GM21367 (cell line): ENCODE results near the gene ORMDL3.
"Not testable (repeated sequence)": the region's sequence is repeated elsewhere in the genome, so short reads cannot be mapped to it uniquely, and the experiment has no call there.

Experiments
- ATAC-seq: cut with Tn5 transposase; IDR thresholded peaks from one replicate; pipeline ENCODE4 v1.9.1; 2021; ENCODE audit not compliant: unreplicated experiment

The ORMDL3 gene

DNA sequence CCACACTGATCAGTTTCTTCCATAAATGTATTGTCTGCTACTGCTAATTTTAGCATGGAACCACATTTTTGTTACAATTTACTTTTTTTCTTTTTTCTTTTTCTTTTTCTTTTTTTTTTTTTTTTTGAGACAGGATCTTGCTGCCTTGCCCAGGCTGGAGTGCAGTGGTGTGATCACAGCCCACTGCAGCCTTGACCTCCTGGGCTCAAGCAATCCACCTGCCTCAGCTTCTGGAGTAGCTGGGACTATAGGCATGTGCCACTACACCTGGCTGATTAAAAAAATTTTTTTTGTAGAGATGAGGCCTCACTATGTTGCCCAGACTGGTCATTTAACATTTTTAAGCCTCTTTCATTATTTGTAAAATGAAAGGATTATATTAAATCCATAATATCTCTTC is 40.3 kb downstream of the ORMDL3 start:
- ATAC-seq: no peak

DNA sequence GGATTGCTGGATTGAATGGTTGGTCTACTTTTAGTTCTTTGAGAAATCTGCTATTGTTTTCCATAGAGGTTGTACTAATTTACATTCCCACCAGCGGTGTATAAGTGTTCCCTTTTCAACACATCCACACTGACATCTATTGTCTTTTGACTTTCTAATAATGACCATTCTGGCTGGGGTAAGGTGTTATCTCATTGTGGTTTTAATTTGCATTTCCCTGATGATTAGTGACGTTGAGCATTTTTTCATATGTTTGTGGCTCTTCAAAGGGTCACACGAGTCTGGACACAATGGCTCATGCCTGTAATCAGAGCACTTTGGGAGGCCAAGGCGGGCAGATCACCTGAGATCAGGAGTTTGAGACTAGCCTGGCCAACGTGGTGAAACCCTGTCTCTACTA is 41.3 kb downstream of the ORMDL3 start:
- ATAC-seq: not testable (repeated sequence)

DNA sequence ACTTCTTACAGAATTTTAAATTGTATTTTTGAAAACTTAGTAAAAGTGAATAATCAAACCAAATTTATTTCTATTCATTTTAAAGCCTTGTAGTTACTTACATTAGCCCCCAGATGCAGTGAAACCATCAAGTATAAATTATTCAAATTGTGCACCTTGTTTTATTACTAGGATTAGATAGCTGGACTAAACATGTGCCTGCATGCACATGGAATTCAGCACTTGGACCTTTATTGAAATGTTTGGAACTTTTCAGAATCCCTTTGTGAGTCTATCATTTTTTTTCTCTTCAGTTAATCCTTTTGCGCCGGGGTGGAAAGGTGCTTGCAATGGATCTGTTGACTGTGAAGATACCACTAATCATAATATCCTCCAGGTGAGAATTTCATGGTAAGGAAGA is 54.6 kb downstream of the ORMDL3 start:
- ATAC-seq: no peak

DNA sequence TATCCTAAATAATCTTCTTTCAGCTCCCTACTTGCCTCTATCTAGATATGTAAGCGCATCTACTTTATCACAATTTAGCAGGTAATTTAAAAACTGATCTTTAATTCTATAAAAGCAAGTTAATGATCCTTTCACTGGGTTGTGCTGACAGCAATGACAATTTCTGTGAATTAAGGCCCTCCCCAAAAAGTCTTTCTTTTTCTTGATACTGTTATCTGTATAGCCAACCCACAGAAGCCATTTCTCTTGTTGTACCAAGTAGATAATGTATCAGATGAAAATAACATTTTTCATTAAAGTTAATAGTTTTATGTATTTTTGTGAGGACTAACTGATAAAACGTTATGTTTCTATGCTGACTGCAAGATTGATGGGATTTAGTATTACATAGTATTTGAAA is 55.6 kb downstream of the ORMDL3 start:
- no peak for ATAC-seq
